HG03457 (cell line): ENCODE data around the gene RHAG.

Experiments used
- ATAC-seq: cut with Tn5 transposase; IDR thresholded peaks from one replicate; pipeline ENCODE4 v1.9.1; 2021; ENCODE audit warnings: moderate number of reproducible peaks; ENCODE audit not compliant: unreplicated experiment

Gene RHAG

GRCh38 chr6:49565261-49565660, 71.4 kb downstream of the RHAG start:
- ATAC-seq = no peak

GRCh38 chr6:49564552-49564951, 72.1 kb downstream of the RHAG start:
- no peak for ATAC-seq

- no peak for ATAC-seq
Measured at GRCh38 chr6:49563006-49563886, 73.4 kb downstream of the RHAG start.

- no peak for ATAC-seq
Measured at GRCh38 chr6:49558238-49558637, 78.4 kb downstream of the RHAG start.

- no peak for ATAC-seq
Measured at GRCh38 chr6:49557177-49557576, 79.5 kb downstream of the RHAG start.

- ATAC-seq = no peak
Measured at GRCh38 chr6:49556429-49556837, 80.2 kb downstream of the RHAG start.

GRCh38 chr6:49555951-49556350, 80.7 kb downstream of the RHAG start:
- no peak for ATAC-seq
